Heart right ventricle (tissue), 16 donors: ENCODE measurements around the gene SRRM3. TPM values are rescaled to one million over a fixed set of nuclear protein-coding genes. Genes with fewer than 3 reads are reported as not detected.
"Not testable (repeated sequence)": the region's sequence is repeated elsewhere in the genome, so short reads cannot be mapped to it uniquely, and the experiment has no call there.

ENCODE experiments used
- ATAC-seq, 8 donors: fragments of 200-7000 bp; cut with Tn5 transposase; one replicate each; pipeline ENCODE4 v1.9.1; 2020; ENCODE audit warnings: mild to moderate bottlenecking in 8 of 8, moderate library complexity in 8 of 8, moderate number of reproducible peaks in 1 of 8
- DNase-seq, 2 donors: peaks; one replicate each; pipeline ENCODE4 v3.0.0-alpha.2; 2020
- H3K27ac ChIP-seq, 10 donors: fragments of 200-600 bp; sonication (generic) in 2 of 10; one replicate each; pipeline versions ENCODE4 v1.5.0 to v1.8.0; 2020 to 2022; ENCODE audit warnings: mild to moderate bottlenecking in 3 of 10
- H3K27me3 ChIP-seq, 7 donors: fragments of 200-600 bp; one replicate each; pipeline ENCODE4 v1.8.0; 2021 to 2022; ENCODE audit warnings: mild to moderate bottlenecking in 2 of 7
- H3K36me3 ChIP-seq, 9 donors: fragments of 200-600 bp; sonication (generic) in 1 of 9; one replicate each; pipeline versions ENCODE4 v1.5.0 to v1.8.0; 2020 to 2022; ENCODE audit warnings: mild to moderate bottlenecking in 2 of 9
- H3K4me1 ChIP-seq, 9 donors: fragments of 200-600 bp; sonication (generic) in 1 of 9; one replicate each; pipeline versions ENCODE4 v1.5.0 to v1.8.0; 2020 to 2022; ENCODE audit warnings: mild to moderate bottlenecking in 4 of 9
- H3K4me3 ChIP-seq, 10 donors: fragments of 200-600 bp; sonication (generic) in 2 of 10; one replicate each; pipeline versions ENCODE4 v1.5.0 to v1.8.0; 2020 to 2022; ENCODE audit warnings: mild to moderate bottlenecking in 7 of 10, moderate library complexity in 2 of 10
- H3K9me3 ChIP-seq, 11 donors: fragments of 200-600 bp in 10 of 11; sonication (generic) in 2 of 11; one replicate each; pipeline versions ENCODE4 v1.5.0 to v1.8.0; 2013 to 2022; ENCODE audit warnings: mild to moderate bottlenecking in 2 of 11, control low read depth in 1 of 11, moderate library complexity in 1 of 11
- CTCF ChIP-seq, 9 donors: fragments of 200-600 bp; sonication (generic) in 2 of 9; IDR thresholded peaks; one replicate each; pipeline versions ENCODE4 v1.5.0 to v1.8.0; 2021 to 2022; ENCODE audit warnings: antibody characterized with exemption in 9 of 9, mild to moderate bottlenecking in 5 of 9, moderate library complexity in 1 of 9
- WGBS, 2 donors: extraction: QIAGEN DNeasy Blood & Tissue Kit; methylation state at CpG; one replicate each; pipeline ENCODE4 v1.1.7; 2013; ENCODE audit warnings: inconsistent platforms in 1 of 2; 5-methylcytosine and 5-hydroxymethylcytosine counted together
- intact Hi-C, 10 donors: fragments of 100-400 bp; cut with DNase I; formaldehyde crosslinking; loops; one replicate each; pipeline versions ENCODE4 v1.11.1 to v1.14.2; 2022
- polyA plus RNA-seq, 2 donors: library from polyadenylated mRNA; stranded (reverse); fragments of 200-250 nt; gene quantifications; one replicate each; pipeline ENCODE4 v1.2.3, GENCODE V29; 2013
- total RNA-seq, 10 donors: library from RNA; stranded (reverse); fragmentation: NEBNext Ultra II Directional in 3 of 10; extraction: Animal tissue kit (Norgen Biotek cat#: 25700) in 3 of 10; gene quantifications; one replicate each; pipeline versions ENCODE4 v1.2.1 to v1.2.4, GENCODE V29; 2021 to 2023
- donor health status: Arrhythmogenic right ventricular cardiomyopathy.
- donor health status: ischemic (EF 13 %, LVEDD 7.1; RV severe dilation, severe dysfunction).
- donor health status: healthy with polysubstance abuse.
- donor health status: DM: no; HTN: yes; CAD: no.
- donor health status: DM: no; HTN: no; CAD: no.
- donor health status: ischemic (EF 25% LVEDD 6.9; RV normal size, moderate dysfunction).
- donor health status: ischemic (EF 25% LVEDD 5.7; RV mildly dilated, moderate dysfunction).
- donor health status: healthy.
- donor health status: DM: yes; HTN: yes; CAD: no.
- donor health status: Ischemic cardiomyopathy.
- donor health status: ischemic (EF 35%, LVEDD 5.7; RV mildly dilated, moderate dysfunction).
- donor health status: nonischemic (EF 11% LVEDD 7.7; RV severe dilation, severe dysfunction).
- donor health status: DM: yes; HTN: yes; CAD: no.
- donor health status: PGD.
- donor health status: ischemic (EF 29% LVEDD 5.4; RV normal size, mild dysfunction).
- donor health status: nonischemic (EF 23%, LVEDD 6.1; RV moderate dilation, normal function).

SRRM3 gene
- total and polyA plus RNA-seq, 12 donors, result 1.0 to 36.2 (median 5.5) TPM

GRCh38 chr7:76302347-76303201, 100.9 kb downstream of the SRRM3 start, which contains the start of gene HSPB1:
Gene HSPB1, plus strand, starts transcription at chr7:76302673. Its CDS starts 40 bp downstream, at chr7:76302713.
- peak; percentile 96 to 97 for DNase-seq
- Histone ChIP-seq H3K9me3 (no peaks in the 10 kb centered on the region), H3K27me3 (peaks cover 0 to 7% (median 0%) of the 10 kb centered on the region in 7 donors), H3K4me3 (peak within 1 kb of the TSS; percentile 72 to 100 (median 98)), H3K27ac (peak within 1 kb of the TSS; percentile 93 to 100 (median 100)), H3K36me3 (peaks cover 0 to 14% (median 9%) of the 10 kb centered on the region in 9 donors), H3K4me1 (peaks cover 10 to 48% (median 35%) of the 10 kb centered on the region in 9 donors)
- intact Hi-C loops, result loop anchor here in 1 of 10 donors (1.0 kb wide), 1 partner anchor 8 kb away; no protein-coding TSS in a partner anchor
- peak; percentile 78 to 89 (median 85) for ATAC-seq
- 0 to 2% methylated on average over 75 of the region's 75 CpGs for WGBS, 2 donors
- peak in 2 of 9 donors; percentile 14 to 24 for TF ChIP-seq CTCF (IDR thresholded peaks at IDR 0.05)

GRCh38 chr7:76303202-76304147, 101.8 kb downstream of the SRRM3 start:
- peak overlapping the region; percentile 93 to 100 (median 100) for H3K27ac ChIP-seq
- H3K4me1 ChIP-seq, result peaks cover 10 to 50% (median 35%) of the 10 kb centered on the region in 9 donors
- peak overlapping the region; percentile 72 to 100 (median 98) for H3K4me3 ChIP-seq
- intact Hi-C loops, result no loop called here
- H3K36me3 ChIP-seq, result peaks cover 0 to 14% (median 9%) of the 10 kb centered on the region in 9 donors
- H3K9me3 ChIP-seq, result no peaks in the 10 kb centered on the region
- DNase-seq (peak; percentile 89 to 90), ATAC-seq (peak; percentile 44 to 76 (median 64))
- no peak for TF ChIP-seq CTCF (IDR thresholded peaks at IDR 0.05)
- peaks cover 0 to 7% (median 0%) of the 10 kb centered on the region in 7 donors for H3K27me3 ChIP-seq
- WGBS, 2 donors, result 1 to 3% methylated on average over 54 to 56 of the region's 56 CpGs

- Histone ChIP-seq H3K4me1 (peaks cover 10 to 50% (median 35%) of the 10 kb centered on the region in 9 donors), H3K36me3 (peaks cover 0 to 14% (median 9%) of the 10 kb centered on the region in 9 donors), H3K27ac (peak overlapping the region; percentile 93 to 100 (median 100)), H3K4me3 (peak overlapping the region in 5 of 10 donors; percentile 94 to 100 (median 99)), H3K27me3 (peaks cover 0 to 7% (median 0%) of the 10 kb centered on the region in 7 donors), H3K9me3 (no peaks in the 10 kb centered on the region)
- ATAC-seq (peak; percentile 19 to 75 (median 45)), DNase-seq (peak; percentile 78 to 86)
- intact Hi-C loops, result no loop called here
- WGBS, 2 donors, result 40 to 44% methylated on average over 10 of the region's 10 CpGs
- no peak for TF ChIP-seq CTCF (IDR thresholded peaks at IDR 0.05)
These were observed 103.2 kb downstream of the SRRM3 start for GRCh38 chr7:76304888-76305375.

GRCh38 chr7:76308874-76309273, 107.2 kb downstream of the SRRM3 start:
- H3K9me3 ChIP-seq, DNase-seq, H3K4me3 ChIP-seq, H3K27me3 ChIP-seq, intact Hi-C loops, H3K27ac ChIP-seq, ATAC-seq: not testable (repeated sequence)
- 94 to 96% methylated on average over 12 of the region's 12 CpGs for WGBS, 2 donors
- H3K4me1 ChIP-seq, result peaks cover 14 to 52% (median 39%) of the 10 kb centered on the region in 9 donors
- H3K36me3 ChIP-seq, result peaks cover 0 to 12% (median 7%) of the 10 kb centered on the region in 9 donors

- not testable (repeated sequence) for DNase-seq, ATAC-seq, H3K4me3 ChIP-seq, H3K27me3 ChIP-seq, H3K36me3 ChIP-seq, H3K9me3 ChIP-seq
- intact Hi-C loops, result loop anchor here in 4 of 10 donors (2.0 to 10.0 kb wide), 3 partner anchors 132 to 135 kb away; no protein-coding TSS in a partner anchor
- Histone ChIP-seq H3K4me1 (peaks cover 10 to 51% (median 33%) of the 10 kb centered on the region in 9 donors), H3K27ac (peak overlapping the region in 1 of 10 donors; percentile 67)
- WGBS, 2 donors, result 95 to 97% methylated on average over 50 of the region's 50 CpGs
These were observed 107.8 kb downstream of the SRRM3 start for GRCh38 chr7:76309341-76310101.
